Esophagus squamous epithelium (tissue), 5 donors: ENCODE data around the gene PLEKHG1. TPM values are rescaled to one million over a fixed set of nuclear protein-coding genes. Genes with fewer than 3 reads are reported as not detected.

Source experiments
- DNase-seq: peaks from one replicate; lab custom pipeline; 2025; lab: John Stamatoyannopoulos, UW
- H3K27ac ChIP-seq, 4 donors: fragments of 200-600 bp; sonication (generic); one replicate each; pipeline ENCODE4 v1.5.1; 2016 to 2019; ENCODE audit warnings: mild to moderate bottlenecking in 1 of 4
- H3K27me3 ChIP-seq, 4 donors: fragments of 200-600 bp; sonication (generic); 1 replicate in 3 of 4; 2 replicates in 1 of 4; pipeline versions ENCODE4 v1.5.1 to v1.6.0; 2017 to 2021; ENCODE audit warnings: antibody characterized with exemption in 1 of 4
- H3K36me3 ChIP-seq, 3 donors: fragments of 200-600 bp; sonication (generic); one replicate each; pipeline ENCODE4 v1.5.1; 2016 to 2019
- H3K4me1 ChIP-seq, 3 donors: fragments of 200-600 bp; sonication (generic); one replicate each; pipeline ENCODE4 v1.5.1; 2017 to 2019
- H3K4me3 ChIP-seq, 4 donors: fragments of 200-600 bp; sonication (generic); 1 replicate in 3 of 4; 2 replicates in 1 of 4; pipeline ENCODE4 v1.5.1; 2016 to 2019; ENCODE audit warnings: mild to moderate bottlenecking in 2 of 4, moderate library complexity in 1 of 4
- H3K9me3 ChIP-seq, 3 donors: fragments of 200-600 bp; sonication (generic); one replicate each; pipeline ENCODE4 v1.5.1; 2016 to 2019
- POLR2A ChIP-seq, 4 donors: fragments of 450-650 bp; IDR thresholded peaks; one replicate each; pipeline ENCODE4 v1.6.1; 2017; ENCODE audit warnings: antibody characterized with exemption in 4 of 4, mild to moderate bottlenecking in 4 of 4, moderate library complexity in 3 of 4
- WGBS, 2 donors: methylation state at CpG; one replicate each; pipeline ENCODE4 v1.1.5; 2018; 5-methylcytosine and 5-hydroxymethylcytosine counted together
- intact Hi-C: fragments of 100-400 bp; cut with DNase I; formaldehyde crosslinking; loops from one replicate; pipeline ENCODE4 v1.15.0; 2022
- total RNA-seq, 4 donors: library from RNA; depleted of rRNA; stranded (reverse); fragments of >200 nt; gene quantifications; one replicate each; pipeline ENCODE4 v1.1.0, GENCODE V29; 2016
- TF ChIP-seq, protein P1 (sequence below), 6 experiments: fragments of 450-650 bp in 4 of 6; fragments of 200-600 bp in 2 of 6; sonication (generic) in 2 of 6; IDR thresholded peaks; one replicate each; pipeline ENCODE4 v1.5.1; 2016 to 2019; ENCODE audit warnings: antibody characterized with exemption in 6 of 6, mild to moderate bottlenecking in 4 of 6, moderate library complexity in 4 of 6
- donor health status: DM: yes; HTN: yes; CAD: no.

The PLEKHG1 gene
- total RNA-seq, 4 donors from 2014 or later, result 22.7 to 36.0 (median 27.6) TPM

DNA sequence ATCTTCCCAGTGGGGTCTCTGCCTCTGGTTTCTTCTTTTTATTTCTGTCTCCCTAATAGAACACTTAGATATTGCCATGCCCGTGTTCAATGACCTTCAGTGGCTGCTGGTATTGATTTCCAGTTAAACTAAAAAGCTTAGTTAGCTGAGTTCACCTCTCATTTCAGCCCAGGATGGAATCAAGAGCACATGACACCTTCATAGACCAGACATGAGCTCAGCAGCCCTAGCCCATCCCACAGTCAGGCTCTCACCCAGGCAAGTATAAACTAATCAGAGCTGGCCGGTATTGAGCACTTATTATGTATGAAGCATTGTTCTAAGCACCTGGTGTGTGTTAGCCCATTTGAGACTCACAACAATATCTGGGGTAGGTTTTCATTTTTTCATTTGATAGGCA lies 33.7 kb upstream of the PLEKHG1 start:
- Histone ChIP-seq H3K4me3 (no peak overlapping the region), H3K27ac (no peak overlapping the region), H3K36me3 (no peaks in the 10 kb centered on the region), H3K4me1 (no peaks in the 10 kb centered on the region), H3K27me3 (no peaks in the 10 kb centered on the region), H3K9me3 (no peaks in the 10 kb centered on the region)
- 44 to 52% methylated on average over 1 to 2 of the region's 2 CpGs for WGBS, 2 donors
- intact Hi-C loops, result no loop called here
- TF ChIP-seq, protein P1, sequence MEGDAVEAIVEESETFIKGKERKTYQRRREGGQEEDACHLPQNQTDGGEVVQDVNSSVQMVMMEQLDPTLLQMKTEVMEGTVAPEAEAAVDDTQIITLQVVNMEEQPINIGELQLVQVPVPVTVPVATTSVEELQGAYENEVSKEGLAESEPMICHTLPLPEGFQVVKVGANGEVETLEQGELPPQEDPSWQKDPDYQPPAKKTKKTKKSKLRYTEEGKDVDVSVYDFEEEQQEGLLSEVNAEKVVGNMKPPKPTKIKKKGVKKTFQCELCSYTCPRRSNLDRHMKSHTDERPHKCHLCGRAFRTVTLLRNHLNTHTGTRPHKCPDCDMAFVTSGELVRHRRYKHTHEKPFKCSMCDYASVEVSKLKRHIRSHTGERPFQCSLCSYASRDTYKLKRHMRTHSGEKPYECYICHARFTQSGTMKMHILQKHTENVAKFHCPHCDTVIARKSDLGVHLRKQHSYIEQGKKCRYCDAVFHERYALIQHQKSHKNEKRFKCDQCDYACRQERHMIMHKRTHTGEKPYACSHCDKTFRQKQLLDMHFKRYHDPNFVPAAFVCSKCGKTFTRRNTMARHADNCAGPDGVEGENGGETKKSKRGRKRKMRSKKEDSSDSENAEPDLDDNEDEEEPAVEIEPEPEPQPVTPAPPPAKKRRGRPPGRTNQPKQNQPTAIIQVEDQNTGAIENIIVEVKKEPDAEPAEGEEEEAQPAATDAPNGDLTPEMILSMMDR (IDR thresholded peaks at IDR 0.05), result no peak
- TF ChIP-seq POLR2A (IDR thresholded peaks at IDR 0.05), result no peak
- no peak for DNase-seq

DNA sequence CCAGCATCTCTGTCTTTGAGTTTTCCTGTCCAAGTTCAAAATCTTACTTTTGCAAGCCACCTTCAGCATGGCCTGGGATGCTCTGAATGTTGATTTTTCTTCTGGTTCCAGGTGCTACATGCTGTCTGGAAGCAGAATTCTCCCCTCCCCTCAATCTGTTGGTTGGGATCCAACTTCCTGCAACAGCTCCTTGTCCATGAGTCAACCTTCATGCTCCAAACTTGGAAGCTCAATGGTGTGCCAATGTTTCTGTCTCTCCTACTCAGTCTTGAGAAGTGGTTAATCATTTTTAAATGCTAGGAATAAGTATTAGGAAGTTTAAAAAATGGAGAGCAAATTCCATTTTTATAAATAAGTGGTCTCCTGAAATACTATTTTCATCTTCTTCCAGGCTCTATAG lies 33.2 kb upstream of the PLEKHG1 start:
- Histone ChIP-seq H3K27ac (no peak overlapping the region), H3K9me3 (no peaks in the 10 kb centered on the region), H3K27me3 (no peaks in the 10 kb centered on the region), H3K36me3 (no peaks in the 10 kb centered on the region), H3K4me1 (no peaks in the 10 kb centered on the region), H3K4me3 (no peak overlapping the region)
- no peak for DNase-seq
- TF ChIP-seq POLR2A (IDR thresholded peaks at IDR 0.05), result no peak
- TF ChIP-seq, protein P1 (IDR thresholded peaks at IDR 0.05), result no peak
- intact Hi-C loops, result no loop called here

DNA sequence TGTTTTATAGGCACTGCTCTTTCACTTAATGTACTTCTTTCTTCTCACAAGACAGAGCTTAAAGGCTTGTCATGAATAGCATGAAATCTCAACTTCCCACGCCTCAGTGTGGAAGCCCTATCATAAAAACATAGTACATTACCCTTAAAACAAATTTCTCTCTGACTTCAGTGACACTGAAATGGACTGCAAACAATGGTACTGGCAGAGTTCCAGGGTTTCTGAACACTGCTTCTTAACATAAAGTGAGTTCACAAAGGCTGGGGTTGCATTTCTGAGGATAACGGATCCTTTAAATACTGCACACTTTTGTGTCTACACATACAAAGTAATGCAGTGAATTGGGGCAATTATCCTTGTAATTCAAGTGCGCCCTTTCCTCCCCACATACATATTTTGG lies 32.3 kb upstream of the PLEKHG1 start:
- H3K4me1 ChIP-seq, result no peaks in the 10 kb centered on the region
- H3K36me3 ChIP-seq, result no peaks in the 10 kb centered on the region
- H3K4me3 ChIP-seq, result no peak overlapping the region
- no peak overlapping the region for H3K27ac ChIP-seq
- intact Hi-C loops, result no loop called here
- TF ChIP-seq POLR2A (IDR thresholded peaks at IDR 0.05), result no peak
- TF ChIP-seq, protein P1 (IDR thresholded peaks at IDR 0.05), result no peak
- H3K9me3 ChIP-seq, result no peaks in the 10 kb centered on the region
- WGBS, 2 donors, result 74 to 82% methylated on average over 3 of the region's 3 CpGs
- DNase-seq, result no peak
- no peaks in the 10 kb centered on the region for H3K27me3 ChIP-seq

DNA sequence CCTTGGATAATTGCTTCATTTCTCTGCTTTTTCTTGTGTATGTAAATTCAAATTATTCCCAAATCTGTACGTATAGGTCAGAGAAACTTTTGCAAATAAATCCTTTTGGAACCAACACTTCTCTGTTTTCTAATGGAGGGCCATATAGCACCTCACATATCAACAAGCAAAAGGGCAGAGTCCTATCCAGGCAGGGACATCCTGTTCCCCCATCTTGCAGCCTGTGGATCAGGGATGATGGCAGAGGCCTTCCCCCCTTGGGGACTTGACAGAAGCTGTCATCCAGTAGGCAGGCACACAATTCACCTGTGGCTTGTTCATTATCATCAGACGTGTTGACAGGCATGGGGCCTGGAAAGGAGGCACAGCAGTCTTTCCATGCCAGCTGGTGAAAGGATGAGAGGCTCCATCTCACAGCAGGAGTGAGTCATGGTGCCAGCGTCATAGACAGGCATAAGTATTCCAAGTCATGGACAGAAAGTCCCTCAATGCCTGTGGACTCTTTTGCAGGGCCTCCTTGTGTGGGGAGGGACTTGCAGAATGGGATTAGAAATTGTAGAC lies 31.8 kb upstream of the PLEKHG1 start:
- intact Hi-C loops, result no loop called here
- Histone ChIP-seq H3K36me3 (no peaks in the 10 kb centered on the region), H3K27ac (no peak overlapping the region), H3K9me3 (no peaks in the 10 kb centered on the region), H3K27me3 (no peaks in the 10 kb centered on the region), H3K4me3 (no peak overlapping the region), H3K4me1 (no peaks in the 10 kb centered on the region)
- DNase-seq, result no peak
- no peak for TF ChIP-seq POLR2A (IDR thresholded peaks at IDR 0.05)
- TF ChIP-seq, protein P1 (IDR thresholded peaks at IDR 0.05), result no peak
- WGBS, 2 donors, result 66 to 73% methylated on average over 3 of the region's 3 CpGs

DNA sequence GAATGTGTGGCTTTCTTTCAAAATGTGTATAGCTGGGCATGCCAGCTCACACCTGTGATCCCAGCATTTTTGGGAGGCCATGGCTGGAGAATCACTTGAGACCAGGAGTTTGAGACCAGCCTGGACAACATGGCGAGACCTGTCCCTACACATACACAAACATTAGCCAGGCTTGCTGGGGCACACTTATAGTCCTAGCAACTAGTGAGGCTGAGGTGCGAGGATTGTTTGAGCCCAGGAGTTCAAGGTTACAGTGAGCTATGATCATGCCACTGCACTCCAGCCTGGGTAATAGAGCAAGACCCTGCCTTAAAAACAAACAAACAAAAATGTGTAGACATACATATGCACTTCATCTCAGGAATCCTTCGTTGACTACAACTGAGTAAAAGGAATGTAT lies 31.1 kb upstream of the PLEKHG1 start:
- no peak for DNase-seq
- TF ChIP-seq POLR2A (IDR thresholded peaks at IDR 0.05), result no peak
- TF ChIP-seq, protein P1 (IDR thresholded peaks at IDR 0.05), result no peak
- Histone ChIP-seq H3K4me3 (no peak overlapping the region), H3K9me3 (no peaks in the 10 kb centered on the region), H3K27me3 (peaks cover 0 to 6% (median 0%) of the 10 kb centered on the region in 4 donors), H3K27ac (no peak overlapping the region), H3K4me1 (no peaks in the 10 kb centered on the region), H3K36me3 (no peaks in the 10 kb centered on the region)
- intact Hi-C loops, result no loop called here
- WGBS, 2 donors, result 83 to 92% methylated on average over 2 to 3 of the region's 3 CpGs
